HL-60 (cell line): ENCODE data around the gene BCAN.

Source experiments
- DNase-seq, 2 experiments: peaks; one replicate each; pipeline ENCODE4 v3.0.0-alpha.2; 2010 to 2020; ENCODE audit warnings: low read depth in 1 of 2, low spot score in 1 of 2
- H3K27ac ChIP-seq: fragments of 250-450 bp; sonication (Bioruptor Pico); replicated peaks from 2 replicates; pipeline ENCODE4 v1.5.1; 2020; ENCODE audit warnings: mild to moderate bottlenecking, moderate library complexity
- H3K27me3 ChIP-seq: fragments of 250-450 bp; sonication (Bioruptor Pico); 2 replicates; pipeline ENCODE4 v1.5.1; 2021; ENCODE audit warnings: mild to moderate bottlenecking, moderate library complexity; ENCODE audit not compliant: insufficient read depth, poor library complexity, severe bottlenecking
- H3K4me3 ChIP-seq: replicated peaks from 2 replicates; pipeline ENCODE4 v1.5.1; 2011; ENCODE audit warnings: mild to moderate bottlenecking, control low read depth, low read length; ENCODE audit not compliant: insufficient read depth
- CTCF ChIP-seq: IDR thresholded peaks from one replicate; pipeline ENCODE4 v1.5.1; 2011; ENCODE audit warnings: low read length, control low read depth, inconsistent platforms; ENCODE audit not compliant: insufficient read depth
- GABPA ChIP-seq: IDR thresholded peaks from 2 replicates; pipeline ENCODE4 v1.6.1; 2012; ENCODE audit warnings: low read depth
- POLR2AphosphoS5 ChIP-seq: IDR thresholded peaks from 2 replicates; pipeline ENCODE4 v1.6.1; 2012; ENCODE audit warnings: low read depth
- REST ChIP-seq: IDR thresholded peaks from 2 replicates; pipeline ENCODE4 v1.6.1; 2012; ENCODE audit warnings: low read depth; ENCODE audit not compliant: insufficient replicate concordance
- SPI1 ChIP-seq: IDR thresholded peaks from 2 replicates; pipeline ENCODE4 v1.6.1; 2012; ENCODE audit warnings: low read depth, mild to moderate bottlenecking, borderline replicate concordance

Gene BCAN

GRCh38 chr1:156640842-156641706 is 843 bp upstream of the BCAN start:
- no peak for DNase-seq
- TF ChIP-seq REST, result no peak
- TF ChIP-seq POLR2AphosphoS5, result no peak
- no peak for TF ChIP-seq SPI1
- TF ChIP-seq CTCF, result no peak
- no peak for TF ChIP-seq GABPA
- H3K4me3 ChIP-seq, result no peak overlapping the region
- no peak overlapping the region for H3K27ac ChIP-seq
- peaks cover 43% of the 10 kb centered on the region for H3K27me3 ChIP-seq

- TF ChIP-seq CTCF (no peak), SPI1 (no peak), POLR2AphosphoS5 (no peak), GABPA (no peak), REST (no peak)
- H3K4me3 ChIP-seq, result no peak overlapping the region
- no peak for DNase-seq
- H3K27ac ChIP-seq, result no peak overlapping the region
- H3K27me3 ChIP-seq, result peaks cover 51% of the 10 kb centered on the region
Measured at GRCh38 chr1:156642265-156643048, 540 bp downstream of the BCAN start.

GRCh38 chr1:156643049-156643777 is 1.3 kb downstream of the BCAN start:
- no peak overlapping the region for H3K4me3 ChIP-seq
- peaks cover 51% of the 10 kb centered on the region for H3K27me3 ChIP-seq
- H3K27ac ChIP-seq, result no peak overlapping the region
- TF ChIP-seq REST (no peak), POLR2AphosphoS5 (no peak), SPI1 (no peak), CTCF (no peak), GABPA (no peak)
- no peak for DNase-seq
